GM12892 (cell line): Measurements from ENCODE around the gene OR2A42.
"Not testable (repeated sequence)": the region's sequence is repeated elsewhere in the genome, so short reads cannot be mapped to it uniquely, and the experiment has no call there.

Experiments used
- POLR2A ChIP-seq: IDR thresholded peaks from 2 replicates; pipeline ENCODE4 v1.6.1; 2011; ENCODE audit warnings: low read depth, low read length, control low read depth
- TAF1 ChIP-seq: IDR thresholded peaks from 2 replicates; pipeline ENCODE4 v1.6.1; 2011; ENCODE audit warnings: low read depth, mild to moderate bottlenecking, control low read depth, low read length, borderline replicate concordance

DNA sequence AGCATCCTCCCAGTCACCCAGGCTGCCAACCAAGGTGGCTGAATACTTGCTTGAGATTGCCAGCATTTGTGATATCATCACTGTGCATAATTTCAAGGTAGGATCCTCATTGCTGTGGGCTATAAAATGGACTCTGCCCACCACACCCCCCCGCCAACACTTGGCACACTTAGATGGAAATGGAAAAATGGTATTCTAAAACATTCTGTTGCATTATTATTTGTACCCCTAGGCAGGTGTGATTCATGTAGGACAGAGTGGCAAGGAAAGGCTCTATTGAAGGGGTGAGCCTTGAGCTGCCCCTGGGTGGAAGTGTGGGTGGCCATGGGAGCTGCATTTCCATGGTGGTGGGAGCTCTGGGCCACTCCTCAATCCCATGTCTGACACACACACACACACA, 20.8 kb downstream of the OR2A42 start:
- TF ChIP-seq TAF1, POLR2A: not testable (repeated sequence)
